GM19099 (cell line): ENCODE data around the gene CAVIN1.

Experiments used
- POLR2A ChIP-seq: IDR thresholded peaks from 3 replicates; pipeline ENCODE4 v1.6.1; 2011; ENCODE audit warnings: low read depth; ENCODE audit not compliant: insufficient read length; ENCODE audit errors: extremely low read depth

Gene CAVIN1

GRCh38 chr17:42365136-42365535 is 57.9 kb downstream of the CAVIN1 start:
- no peak for TF ChIP-seq POLR2A

DNA sequence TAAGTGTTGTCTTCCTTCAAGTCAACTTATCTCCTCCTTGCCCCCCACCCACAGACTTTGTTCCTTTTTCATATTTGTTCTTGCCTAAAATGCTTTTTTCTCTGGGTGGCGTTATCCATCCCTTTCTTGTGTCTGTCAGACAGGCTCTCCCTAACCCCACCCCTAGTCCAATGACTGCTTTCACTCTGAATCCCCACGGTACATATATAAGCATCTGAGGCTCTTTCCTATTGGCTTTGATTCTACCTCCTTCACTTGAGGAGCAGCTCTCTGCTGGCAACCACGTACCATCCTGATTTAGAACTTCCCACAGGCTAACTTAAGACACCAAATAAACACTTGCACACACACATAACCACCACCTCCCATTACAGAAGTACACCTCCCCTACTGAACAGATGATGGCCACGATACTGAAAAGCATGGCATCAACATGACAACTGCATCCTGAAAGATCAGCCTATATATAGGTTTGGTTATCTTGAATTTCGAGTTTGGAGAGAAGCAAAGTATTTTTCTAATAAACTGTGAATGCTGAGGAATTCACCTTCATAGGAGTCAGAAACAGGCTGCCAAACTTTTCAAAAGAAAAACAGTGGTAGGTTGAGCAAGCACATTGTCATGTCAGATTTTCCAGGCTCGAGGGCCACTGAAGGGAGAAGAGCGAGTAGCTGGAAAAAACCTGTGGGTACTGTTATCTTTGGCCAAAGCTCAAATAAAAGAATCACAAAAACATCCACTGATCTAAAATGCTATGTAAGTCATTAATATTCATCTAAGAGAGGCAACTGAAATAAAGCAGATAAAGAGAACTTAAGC is 59.1 kb downstream of the CAVIN1 start:
- no peak for TF ChIP-seq POLR2A

DNA sequence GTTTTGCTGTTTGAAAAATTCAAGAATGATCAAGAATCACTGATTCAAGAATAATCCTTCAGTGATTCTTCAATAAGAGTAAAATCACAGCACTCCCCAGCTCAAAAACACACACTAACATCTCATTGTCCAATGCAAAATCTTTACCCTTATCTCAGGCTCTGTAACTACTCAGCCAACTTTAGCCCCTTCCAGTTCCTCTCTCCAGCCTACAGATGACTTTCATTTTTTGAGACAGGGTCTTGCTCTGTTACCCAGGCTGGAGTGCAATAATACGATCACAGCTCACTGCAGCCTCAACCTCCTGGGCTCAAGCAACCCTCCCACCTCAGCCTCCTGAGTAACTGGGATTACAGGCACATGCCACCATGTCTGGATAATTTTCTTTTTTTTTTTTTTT is 59.8 kb downstream of the CAVIN1 start:
- no peak for TF ChIP-seq POLR2A

DNA sequence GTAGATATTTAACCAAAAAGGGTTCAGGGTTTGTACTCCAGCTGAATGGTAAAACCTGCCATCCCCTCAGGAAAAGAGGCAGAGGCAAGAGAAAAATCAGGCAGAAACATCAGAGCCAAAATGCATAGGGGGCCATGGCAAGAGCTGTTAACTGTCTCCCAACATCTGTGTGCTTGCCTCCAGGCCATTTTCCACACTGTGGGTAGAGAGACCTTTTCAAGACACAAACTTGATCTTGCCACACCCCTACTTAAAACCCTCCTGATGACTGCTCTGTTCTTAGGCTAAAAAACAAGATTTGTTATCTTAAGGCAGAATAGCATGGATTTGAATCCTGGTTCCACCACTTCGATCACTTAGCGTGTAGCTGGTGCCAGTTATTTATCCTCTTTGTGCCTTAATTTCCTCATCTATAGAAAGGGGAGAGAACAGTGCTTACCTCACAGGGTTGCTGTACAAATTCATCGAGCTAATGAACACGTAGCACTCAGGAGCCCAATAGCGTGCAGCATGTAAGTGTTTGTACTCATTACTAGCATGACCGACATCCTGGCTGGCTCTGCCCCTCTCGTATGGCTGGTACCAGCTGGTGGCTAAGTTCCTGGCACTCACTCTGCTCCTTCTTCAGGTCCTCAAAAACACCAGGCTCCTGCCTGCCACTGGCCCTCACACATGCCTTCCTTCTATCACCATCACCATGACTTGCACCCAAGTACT is 60.7 kb downstream of the CAVIN1 start:
- TF ChIP-seq POLR2A = no peak

DNA sequence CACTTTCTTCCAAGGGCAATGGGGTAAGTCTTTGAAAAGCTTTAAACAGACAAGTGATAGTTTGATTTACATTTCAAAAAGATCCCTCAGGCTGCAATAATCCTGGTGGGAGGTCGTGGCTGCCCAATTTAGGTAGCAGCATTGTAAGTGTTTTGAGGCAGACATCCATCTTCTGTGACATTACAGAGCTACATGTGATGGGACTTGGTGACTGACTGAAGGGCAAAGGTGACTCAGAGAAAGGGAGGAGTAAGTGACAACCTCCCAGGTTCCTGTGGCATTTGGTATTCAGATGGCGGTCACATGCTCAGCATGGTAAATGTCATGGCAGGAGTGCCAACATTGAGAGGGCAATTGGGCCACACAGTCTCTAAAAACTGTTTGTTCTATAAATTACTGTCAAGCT is 61.3 kb downstream of the CAVIN1 start:
- no peak for TF ChIP-seq POLR2A

DNA sequence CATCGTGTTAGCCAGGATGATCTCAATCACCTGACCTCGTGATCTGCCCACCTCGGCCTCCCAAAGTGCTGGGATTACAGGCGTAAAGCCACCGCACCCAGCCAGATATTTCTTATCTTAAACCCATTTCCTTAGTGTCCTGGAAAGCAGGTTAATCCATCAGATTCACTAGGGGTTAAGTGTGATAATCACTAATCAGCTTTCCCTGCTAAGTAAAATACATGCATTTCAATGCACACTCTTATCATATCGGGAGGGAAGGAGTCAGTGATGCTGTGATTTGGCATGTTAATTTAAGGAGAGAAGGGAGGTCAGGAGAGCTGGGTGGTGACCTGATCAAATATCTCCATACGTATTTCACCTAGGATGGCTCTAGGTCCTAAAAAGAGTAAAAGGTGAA is 63.9 kb downstream of the CAVIN1 start:
- no peak for TF ChIP-seq POLR2A

- TF ChIP-seq POLR2A = no peak
Measured at GRCh38 chr17:42358434-42358833, 64.6 kb downstream of the CAVIN1 start.

GRCh38 chr17:42354956-42355843 is 67.9 kb downstream of the CAVIN1 start:
- no peak for TF ChIP-seq POLR2A
